Measurements from ENCODE around the gene TTC23L.

DNA sequence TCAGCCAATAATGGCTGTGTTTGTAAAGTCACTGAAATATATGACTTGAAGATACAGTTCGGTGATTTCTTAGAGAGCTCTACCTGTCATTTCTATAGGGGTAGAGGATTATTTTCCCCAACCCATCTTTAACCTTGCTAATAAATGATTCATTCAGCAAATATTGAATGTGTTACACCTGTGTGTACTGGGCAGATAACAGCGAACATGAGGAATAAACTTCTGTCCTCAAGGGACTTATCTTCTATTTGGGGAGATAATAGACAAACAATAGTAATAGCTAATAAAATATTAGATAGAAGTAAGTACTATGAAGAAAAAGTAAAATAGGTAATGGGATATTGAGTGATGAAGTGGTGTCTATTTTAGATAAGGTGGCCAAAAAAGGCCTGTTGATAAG is 9.3 kb downstream of the TTC23L start:
- TF ChIP-seq, protein P1, sequence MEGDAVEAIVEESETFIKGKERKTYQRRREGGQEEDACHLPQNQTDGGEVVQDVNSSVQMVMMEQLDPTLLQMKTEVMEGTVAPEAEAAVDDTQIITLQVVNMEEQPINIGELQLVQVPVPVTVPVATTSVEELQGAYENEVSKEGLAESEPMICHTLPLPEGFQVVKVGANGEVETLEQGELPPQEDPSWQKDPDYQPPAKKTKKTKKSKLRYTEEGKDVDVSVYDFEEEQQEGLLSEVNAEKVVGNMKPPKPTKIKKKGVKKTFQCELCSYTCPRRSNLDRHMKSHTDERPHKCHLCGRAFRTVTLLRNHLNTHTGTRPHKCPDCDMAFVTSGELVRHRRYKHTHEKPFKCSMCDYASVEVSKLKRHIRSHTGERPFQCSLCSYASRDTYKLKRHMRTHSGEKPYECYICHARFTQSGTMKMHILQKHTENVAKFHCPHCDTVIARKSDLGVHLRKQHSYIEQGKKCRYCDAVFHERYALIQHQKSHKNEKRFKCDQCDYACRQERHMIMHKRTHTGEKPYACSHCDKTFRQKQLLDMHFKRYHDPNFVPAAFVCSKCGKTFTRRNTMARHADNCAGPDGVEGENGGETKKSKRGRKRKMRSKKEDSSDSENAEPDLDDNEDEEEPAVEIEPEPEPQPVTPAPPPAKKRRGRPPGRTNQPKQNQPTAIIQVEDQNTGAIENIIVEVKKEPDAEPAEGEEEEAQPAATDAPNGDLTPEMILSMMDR (IDR thresholded peaks at IDR 0.05; ENCODE audit: low read length): no peak
- TF ChIP-seq EZH2phosphoT487 (IDR thresholded peaks at IDR 0.05; ENCODE audit: low read length) (no peak), EZH2 (optimal IDR thresholded peaks at IDR 0.05; ENCODE audit: low read depth, low read length) (no peak)

Measured in MM.1S (cell line).